Liver (tissue), 9 donors: Measurements from ENCODE around the gene MIR17HG. TPM values are rescaled to one million over a fixed set of nuclear protein-coding genes. Genes with fewer than 3 reads are reported as not detected.
A peak's percentile ranks its signal among the peaks of the same experiment; 100 is the strongest.

Experiments
- DNase-seq: peaks from one replicate; pipeline ENCODE4 v3.0.0-alpha.2; 2017; ENCODE audit warnings: low spot score
- H3K27ac ChIP-seq, 2 donors: one replicate each; pipeline ENCODE4 v1.7.0; 2013; ENCODE audit warnings: inconsistent platforms in 2 of 2, low read length in 2 of 2, control low read depth in 1 of 2, low read depth in 1 of 2, mild to moderate bottlenecking in 1 of 2
- H3K27me3 ChIP-seq, 4 donors: one replicate each; pipeline versions ENCODE4 v1.6.1 to v1.7.0; 2013; ENCODE audit warnings: low read length in 3 of 4, inconsistent platforms in 1 of 4, mild to moderate bottlenecking in 1 of 4, moderate library complexity in 1 of 4; ENCODE audit not compliant: control insufficient read depth in 4 of 4, insufficient read depth in 4 of 4
- H3K36me3 ChIP-seq, 4 donors: one replicate each; pipeline versions ENCODE4 v1.6.1 to v1.7.0; 2013; ENCODE audit warnings: low read length in 3 of 4, mild to moderate bottlenecking in 3 of 4, low read depth in 1 of 4, moderate library complexity in 1 of 4; ENCODE audit not compliant: control insufficient read depth in 4 of 4, insufficient read depth in 3 of 4
- H3K4me1 ChIP-seq, 4 donors: one replicate each; pipeline versions ENCODE4 v1.6.1 to v1.7.0; 2013; ENCODE audit warnings: low read length in 3 of 4, mild to moderate bottlenecking in 3 of 4, moderate library complexity in 1 of 4; ENCODE audit not compliant: control insufficient read depth in 4 of 4, insufficient read depth in 4 of 4
- H3K4me3 ChIP-seq, 3 donors: one replicate each; pipeline versions ENCODE4 v1.6.1 to v1.7.0; 2013; ENCODE audit warnings: low read length in 3 of 3, control low read depth in 1 of 3, low read depth in 1 of 3, mild to moderate bottlenecking in 1 of 3
- H3K9ac ChIP-seq, 2 donors: one replicate each; pipeline ENCODE4 v1.7.0; 2013; ENCODE audit warnings: low read length in 2 of 2, mild to moderate bottlenecking in 2 of 2, moderate library complexity in 2 of 2, control low read depth in 1 of 2, low read depth in 1 of 2
- H3K9me3 ChIP-seq, 4 donors: one replicate each; pipeline versions ENCODE4 v1.6.1 to v1.7.0; 2013; ENCODE audit warnings: low read length in 3 of 4; ENCODE audit not compliant: control insufficient read depth in 4 of 4
- CTCF ChIP-seq: fragments of 150-350 bp; IDR thresholded peaks from 2 replicates; pipeline ENCODE4 v1.5.1; 2017; ENCODE audit warnings: improper control_type of control experiment, low read depth, low read length; ENCODE audit not compliant: missing input control
- EGR1 ChIP-seq, 2 donors: IDR thresholded peaks; 2 replicates each; pipeline ENCODE4 v1.6.1; 2016 to 2018; ENCODE audit warnings: antibody characterized with exemption in 2 of 2, low read depth in 2 of 2
- FOXA1 ChIP-seq: IDR thresholded peaks from 2 replicates; pipeline ENCODE4 v1.6.1; 2016; ENCODE audit warnings: antibody characterized with exemption
- FOXA2 ChIP-seq: IDR thresholded peaks from 2 replicates; pipeline ENCODE4 v1.6.1; 2016; ENCODE audit warnings: antibody characterized with exemption
- GABPA ChIP-seq, 2 donors: IDR thresholded peaks in 1 of 2; conservative IDR thresholded peaks in 1 of 2; 2 replicates each; pipeline ENCODE4 v1.6.1; 2016; ENCODE audit warnings: antibody characterized with exemption in 2 of 2, mild to moderate bottlenecking in 1 of 2, moderate library complexity in 1 of 2
- HNF4A ChIP-seq, 2 donors: conservative IDR thresholded peaks; 2 replicates each; pipeline ENCODE4 v1.6.1; 2016; ENCODE audit warnings: antibody characterized with exemption in 2 of 2, mild to moderate bottlenecking in 2 of 2
- HNF4G ChIP-seq: IDR thresholded peaks from 2 replicates; pipeline ENCODE4 v1.6.1; 2016; ENCODE audit warnings: antibody characterized with exemption
- JUND ChIP-seq, 2 donors: IDR thresholded peaks; 2 replicates each; pipeline ENCODE4 v1.6.1; 2016; ENCODE audit warnings: antibody characterized with exemption in 2 of 2
- NR2F2 ChIP-seq: IDR thresholded peaks from 2 replicates; pipeline ENCODE4 v1.6.1; 2016; ENCODE audit warnings: antibody characterized with exemption
- RAD21 ChIP-seq, 2 donors: IDR thresholded peaks; 2 replicates each; pipeline ENCODE4 v1.6.1; 2016; ENCODE audit warnings: antibody characterized with exemption in 2 of 2, mild to moderate bottlenecking in 2 of 2
- RXRA ChIP-seq, 2 donors: IDR thresholded peaks; 2 replicates each; pipeline ENCODE4 v1.6.1; 2017 to 2018; ENCODE audit warnings: antibody characterized with exemption in 2 of 2, mild to moderate bottlenecking in 1 of 2
- SP1 ChIP-seq: IDR thresholded peaks from 2 replicates; pipeline ENCODE4 v1.6.1; 2018; ENCODE audit warnings: antibody characterized with exemption, mild to moderate bottlenecking
- TAF1 ChIP-seq: conservative IDR thresholded peaks from 2 replicates; pipeline ENCODE4 v1.6.1; 2016; ENCODE audit warnings: antibody characterized with exemption, mild to moderate bottlenecking
- YY1 ChIP-seq: IDR thresholded peaks from 2 replicates; pipeline ENCODE4 v1.6.1; 2016; ENCODE audit warnings: antibody characterized with exemption, mild to moderate bottlenecking
- WGBS: extraction: QIAGEN DNeasy Blood & Tissue Kit; methylation state at CpG from one replicate; pipeline ENCODE4 v1.1.7; 2013; 5-methylcytosine and 5-hydroxymethylcytosine counted together
- polyA plus RNA-seq, 2 donors: library from polyadenylated mRNA; stranded (reverse) in 1 of 2; unstranded in 1 of 2; fragments of 200-250 nt in 1 of 2; fragments of >200 nt in 1 of 2; fragmentation: Nextera tagmentation in 1 of 2; extraction: Ambion mirVana in 1 of 2; gene quantifications; one replicate each; pipeline versions ENCODE4 v1.2.1 to v1.2.3, GENCODE V29; 2013 to 2015
- total RNA-seq, 2 donors: library from RNA; depleted of rRNA; stranded (reverse); fragments of >200 nt; gene quantifications; one replicate each; pipeline ENCODE4 v1.2.3, GENCODE V29; 2014
- TF ChIP-seq, protein P1 (sequence below): IDR thresholded peaks from 2 replicates; pipeline ENCODE4 v1.6.1; 2016; ENCODE audit warnings: antibody characterized with exemption
- TF ChIP-seq, protein P2 (sequence below): IDR thresholded peaks from 2 replicates; pipeline ENCODE4 v1.6.1; 2016; ENCODE audit warnings: antibody characterized with exemption
- TF ChIP-seq, protein P3 (sequence below): IDR thresholded peaks from 2 replicates; pipeline ENCODE4 v1.6.1; 2016; ENCODE audit warnings: antibody characterized with exemption
- donor health status: healthy.
- donor health status: healthy.
- donor health status: healthy.
- donor health status: healthy.
- donor health status: healthy.

Gene MIR17HG
- total and polyA plus RNA-seq, 4 donors, result 0.27 to 7.7 (median 4.4) TPM

DNA sequence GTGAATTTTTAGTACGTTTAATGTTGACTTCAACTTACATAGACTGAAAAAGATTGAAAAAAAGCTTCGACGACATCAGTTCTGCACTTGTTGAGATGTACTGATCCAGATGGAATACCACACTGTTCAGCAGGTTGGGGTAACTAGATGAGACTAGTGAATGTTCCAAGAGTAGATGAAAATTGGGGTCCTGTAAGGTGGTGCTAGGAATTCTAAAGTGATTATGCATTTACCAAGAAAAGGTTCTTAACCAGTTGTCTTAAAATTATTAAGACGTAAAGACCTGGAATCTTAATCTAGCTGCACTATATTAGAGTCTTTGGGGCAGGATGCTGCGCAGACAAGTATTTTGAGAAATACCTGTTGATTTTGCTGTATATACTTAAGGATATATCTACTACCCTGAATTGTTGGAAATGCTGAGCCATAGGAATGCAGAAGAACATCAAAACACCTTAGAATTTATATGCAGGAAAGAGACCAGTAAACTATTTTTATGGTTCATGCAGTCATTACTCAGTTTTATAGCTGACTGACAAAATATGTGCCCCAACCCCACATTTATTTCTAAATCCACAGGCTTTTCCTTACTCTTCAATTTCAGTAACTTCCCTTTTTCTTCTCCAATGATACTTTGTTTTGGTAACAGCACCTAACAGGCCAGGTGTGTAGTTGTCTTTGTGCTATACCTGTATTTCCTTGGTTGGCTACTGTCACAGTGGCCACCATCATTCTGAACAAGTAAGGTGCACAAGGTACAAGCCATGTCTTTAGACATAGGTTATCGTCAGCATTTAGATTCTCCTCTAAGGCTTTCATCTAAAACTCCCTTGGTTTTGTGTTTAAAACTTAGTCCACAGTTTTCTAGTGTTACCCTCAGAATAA, 8.6 kb downstream of the MIR17HG start:
- no peak for DNase-seq
- H3K4me3 ChIP-seq, result no peak overlapping the region
- H3K27ac ChIP-seq, result no peak overlapping the region
- H3K27me3 ChIP-seq, result no peaks in the 10 kb centered on the region
- peaks cover 15 to 80% (median 52%) of the 10 kb centered on the region in 4 donors for H3K4me1 ChIP-seq
- H3K9me3 ChIP-seq, result no peaks in the 10 kb centered on the region
- WGBS, result 97% methylated on average over 6 of the region's 6 CpGs
- H3K9ac ChIP-seq, result no peak overlapping the region
- peaks cover 0 to 23% (median 6%) of the 10 kb centered on the region in 4 donors for H3K36me3 ChIP-seq
- TF ChIP-seq RXRA (IDR thresholded peaks at IDR 0.05), result no peak
- TF ChIP-seq FOXA2, result no peak

- WGBS, result 46% methylated on average over 6 of the region's 6 CpGs
- Histone ChIP-seq H3K27ac (no peak overlapping the region), H3K36me3 (peaks cover 0 to 20% (median 6%) of the 10 kb centered on the region in 4 donors), H3K9ac (no peak overlapping the region), H3K4me3 (no peak overlapping the region), H3K4me1 (peaks cover 14 to 81% (median 52%) of the 10 kb centered on the region in 4 donors), H3K27me3 (no peaks in the 10 kb centered on the region), H3K9me3 (no peaks in the 10 kb centered on the region)
- TF ChIP-seq EGR1 (IDR thresholded peaks at IDR 0.05; ENCODE audit: low read depth in 2 of 2) (no peak), HNF4G (peak; percentile 30), NR2F2 (no peak), HNF4A (conservative IDR thresholded peaks at IDR 0.05) (peak; percentile 52 to 67), SP1 (peak; percentile 32)
- DNase-seq, result no peak
These were observed 9.6 kb downstream of the MIR17HG start for GRCh38 chr13:91356919-91357612.

GRCh38 chr13:91357613-91358386, 10.3 kb downstream of the MIR17HG start:
- Histone ChIP-seq H3K27ac (peak overlapping the region in 1 of 2 donors; percentile 15), H3K36me3 (peaks cover 0 to 18% (median 3%) of the 10 kb centered on the region in 4 donors), H3K9me3 (no peaks in the 10 kb centered on the region), H3K4me3 (no peak overlapping the region), H3K9ac (no peak overlapping the region), H3K27me3 (no peaks in the 10 kb centered on the region), H3K4me1 (peaks cover 13 to 83% (median 59%) of the 10 kb centered on the region in 4 donors)
- 74% methylated on average over 7 of the region's 7 CpGs for WGBS
- DNase-seq, result no peak
- TF ChIP-seq YY1, result no peak
- TF ChIP-seq SP1, result no peak
- TF ChIP-seq GABPA (IDR thresholded peaks at IDR 0.05 in 1 of 2, conservative IDR thresholded peaks at IDR 0.05 in 1 of 2), result no peak
- TF ChIP-seq, protein P1, sequence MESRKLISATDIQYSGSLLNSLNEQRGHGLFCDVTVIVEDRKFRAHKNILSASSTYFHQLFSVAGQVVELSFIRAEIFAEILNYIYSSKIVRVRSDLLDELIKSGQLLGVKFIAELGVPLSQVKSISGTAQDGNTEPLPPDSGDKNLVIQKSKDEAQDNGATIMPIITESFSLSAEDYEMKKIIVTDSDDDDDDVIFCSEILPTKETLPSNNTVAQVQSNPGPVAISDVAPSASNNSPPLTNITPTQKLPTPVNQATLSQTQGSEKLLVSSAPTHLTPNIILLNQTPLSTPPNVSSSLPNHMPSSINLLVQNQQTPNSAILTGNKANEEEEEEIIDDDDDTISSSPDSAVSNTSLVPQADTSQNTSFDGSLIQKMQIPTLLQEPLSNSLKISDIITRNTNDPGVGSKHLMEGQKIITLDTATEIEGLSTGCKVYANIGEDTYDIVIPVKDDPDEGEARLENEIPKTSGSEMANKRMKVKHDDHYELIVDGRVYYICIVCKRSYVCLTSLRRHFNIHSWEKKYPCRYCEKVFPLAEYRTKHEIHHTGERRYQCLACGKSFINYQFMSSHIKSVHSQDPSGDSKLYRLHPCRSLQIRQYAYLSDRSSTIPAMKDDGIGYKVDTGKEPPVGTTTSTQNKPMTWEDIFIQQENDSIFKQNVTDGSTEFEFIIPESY, result no peak
- no peak for TF ChIP-seq CTCF
- TF ChIP-seq HNF4A (conservative IDR thresholded peaks at IDR 0.05), result no peak
- TF ChIP-seq TAF1, result no peak
- no peak for TF ChIP-seq FOXA1
- TF ChIP-seq RAD21 (IDR thresholded peaks at IDR 0.05), result no peak
- TF ChIP-seq JUND (IDR thresholded peaks at IDR 0.05), result no peak
- no peak for TF ChIP-seq EGR1 (IDR thresholded peaks at IDR 0.05; ENCODE audit: low read depth in 2 of 2)
- TF ChIP-seq, protein P2, sequence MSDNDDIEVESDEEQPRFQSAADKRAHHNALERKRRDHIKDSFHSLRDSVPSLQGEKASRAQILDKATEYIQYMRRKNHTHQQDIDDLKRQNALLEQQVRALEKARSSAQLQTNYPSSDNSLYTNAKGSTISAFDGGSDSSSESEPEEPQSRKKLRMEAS, result no peak
- TF ChIP-seq NR2F2, result no peak
- TF ChIP-seq HNF4G, result no peak
- TF ChIP-seq, protein P3, sequence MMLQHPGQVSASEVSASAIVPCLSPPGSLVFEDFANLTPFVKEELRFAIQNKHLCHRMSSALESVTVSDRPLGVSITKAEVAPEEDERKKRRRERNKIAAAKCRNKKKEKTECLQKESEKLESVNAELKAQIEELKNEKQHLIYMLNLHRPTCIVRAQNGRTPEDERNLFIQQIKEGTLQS, result no peak
